ENCODE measurements around the gene C2orf80. TPM values are rescaled to one million over a fixed set of nuclear protein-coding genes. Genes with fewer than 3 reads are reported as not detected.
"Not testable (repeated sequence)": the region's sequence is repeated elsewhere in the genome, so short reads cannot be mapped to it uniquely, and the experiment has no call there.

The C2orf80 gene
- polyA plus RNA-seq, 1 experiment, result not detected

DNA sequence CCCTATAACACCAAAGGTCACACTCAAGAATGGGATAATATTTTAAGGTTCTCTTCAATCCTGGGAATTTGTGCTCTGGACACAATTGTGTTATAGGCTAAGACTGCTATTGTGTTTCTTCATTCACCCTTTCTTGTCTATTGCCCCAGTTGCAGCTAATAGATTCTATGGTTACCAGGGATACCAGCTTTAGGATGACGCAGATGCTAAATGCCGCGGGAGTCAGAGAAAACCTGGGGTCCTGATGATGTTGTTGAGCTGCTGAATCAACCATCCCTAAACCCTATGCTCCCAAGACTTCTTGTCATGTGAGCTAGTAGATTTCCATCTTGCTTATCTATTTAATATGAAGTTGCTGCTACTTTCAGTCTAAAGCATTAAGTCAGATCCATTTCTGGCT is 70.9 kb downstream of the C2orf80 start:
- ChIA-PET POLR2A (no interaction called here), CTCF (no interaction called here)
- DNase-seq (ENCODE audit: low read depth), result no peak
- no peaks in the 10 kb centered on the region for H3K27me3 ChIP-seq (ENCODE audit: control insufficient read depth, insufficient read depth, low read length)
- H3K36me3 ChIP-seq (ENCODE audit: control insufficient read depth, insufficient read depth, low read length), result no peaks in the 10 kb centered on the region
- TF ChIP-seq, protein P1, sequence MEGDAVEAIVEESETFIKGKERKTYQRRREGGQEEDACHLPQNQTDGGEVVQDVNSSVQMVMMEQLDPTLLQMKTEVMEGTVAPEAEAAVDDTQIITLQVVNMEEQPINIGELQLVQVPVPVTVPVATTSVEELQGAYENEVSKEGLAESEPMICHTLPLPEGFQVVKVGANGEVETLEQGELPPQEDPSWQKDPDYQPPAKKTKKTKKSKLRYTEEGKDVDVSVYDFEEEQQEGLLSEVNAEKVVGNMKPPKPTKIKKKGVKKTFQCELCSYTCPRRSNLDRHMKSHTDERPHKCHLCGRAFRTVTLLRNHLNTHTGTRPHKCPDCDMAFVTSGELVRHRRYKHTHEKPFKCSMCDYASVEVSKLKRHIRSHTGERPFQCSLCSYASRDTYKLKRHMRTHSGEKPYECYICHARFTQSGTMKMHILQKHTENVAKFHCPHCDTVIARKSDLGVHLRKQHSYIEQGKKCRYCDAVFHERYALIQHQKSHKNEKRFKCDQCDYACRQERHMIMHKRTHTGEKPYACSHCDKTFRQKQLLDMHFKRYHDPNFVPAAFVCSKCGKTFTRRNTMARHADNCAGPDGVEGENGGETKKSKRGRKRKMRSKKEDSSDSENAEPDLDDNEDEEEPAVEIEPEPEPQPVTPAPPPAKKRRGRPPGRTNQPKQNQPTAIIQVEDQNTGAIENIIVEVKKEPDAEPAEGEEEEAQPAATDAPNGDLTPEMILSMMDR (IDR thresholded peaks at IDR 0.05; ENCODE audit: insufficient read depth, low read depth, low read length), result no peak
- no peak overlapping the region for H3K4me3 ChIP-seq (ENCODE audit: low read depth, low read length)

DNA sequence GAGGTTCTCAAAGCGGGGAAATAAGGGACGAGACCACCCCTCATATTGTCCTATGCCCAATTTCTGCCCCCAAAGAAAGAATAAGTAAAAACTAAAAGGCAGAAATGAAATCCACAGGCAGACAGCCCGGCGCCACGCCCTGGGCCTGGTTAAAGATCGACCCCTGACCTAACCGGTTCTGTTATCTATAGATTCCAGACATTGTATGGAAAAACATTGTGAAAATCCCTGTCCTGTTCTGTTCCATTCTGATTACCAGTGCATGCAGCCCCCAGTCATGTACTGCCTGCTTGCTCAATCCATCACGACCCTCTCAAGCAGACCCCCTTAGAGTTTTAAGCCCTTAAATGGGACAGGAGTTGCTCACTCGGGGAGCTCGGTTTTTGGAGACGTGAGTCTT is 72.4 kb downstream of the C2orf80 start:
- DNase-seq (ENCODE audit: low read depth); H3K36me3 ChIP-seq (ENCODE audit: control insufficient read depth, insufficient read depth, low read length); POLR2A ChIA-PET; H3K27me3 ChIP-seq (ENCODE audit: control insufficient read depth, insufficient read depth, low read length); CTCF ChIA-PET; H3K4me3 ChIP-seq (ENCODE audit: low read depth, low read length): not testable (repeated sequence)

Other genes with a start within 250 kb of the C2orf80 start
- gene PLEKHM3, start 164.5 kb downstream of the C2orf80 start, polyA plus RNA-seq (2011; rRNA removed), result 5.0 and 5.8 TPM in 2 replicates
- gene CRYGD, start 65.5 kb downstream of the C2orf80 start, polyA plus RNA-seq (2011; rRNA removed), result not detected in 2 replicates
- not detected in 2 replicates for gene CRYGC, start 60.2 kb downstream of the C2orf80 start, polyA plus RNA-seq (2011; rRNA removed)
- not detected in 2 replicates for gene CRYGB, start 43.9 kb downstream of the C2orf80 start, polyA plus RNA-seq (2011; rRNA removed)
- not detected in 2 replicates for gene CRYGA, start 26.4 kb downstream of the C2orf80 start, polyA plus RNA-seq (2011; rRNA removed)
- 41.9 and 63.2 TPM in 2 replicates for gene IDH1, start 65.0 kb upstream of the C2orf80 start, polyA plus RNA-seq (2011; rRNA removed)
- gene PIKFYVE, start 76.2 kb upstream of the C2orf80 start, polyA plus RNA-seq (2011; rRNA removed), result 11.5 and 17.6 TPM in 2 replicates
- not detected in 2 replicates for gene PTH2R, start 216.8 kb upstream of the C2orf80 start, polyA plus RNA-seq (2011; rRNA removed)

Data from BJ (cell line).